CD4-positive, alpha-beta T cell (primary cell): ENCODE measurements around the gene CBFA2T3. TPM values are rescaled to one million over a fixed set of nuclear protein-coding genes. Genes with fewer than 3 reads are reported as not detected.

Experiments
- ATAC-seq: fragments of 200-7000 bp; cut with Tn5 transposase; one replicate; pipeline ENCODE4 v1.10.0; 2022; ENCODE audit warnings: mild to moderate bottlenecking; ENCODE audit not compliant: poor library complexity
- CTCF ChIA-PET: fragments of 350-600 bp; sonication (Branson Sonifier 250); formaldehyde crosslinking; loops from one replicate; lab custom pipeline; 2021; ENCODE audit warnings: antibody characterized with exemption, inconsistent platforms; lab: Charles Lee
- POLR2A ChIA-PET: fragments of 350-600 bp; sonication (Branson Sonifier 250); formaldehyde crosslinking; loops from one replicate; lab custom pipeline; 2021; ENCODE audit warnings: antibody characterized with exemption, inconsistent platforms; lab: Charles Lee
- DNase-seq, 14 experiments: peaks; one replicate each; pipeline ENCODE4 v3.0.0-alpha.2; 2013 to 2020; ENCODE audit warnings: mixed read lengths in 2 of 14
- H3K27ac ChIP-seq, 2 donors: one replicate each; pipeline versions ENCODE4 v1.5.1 to v1.7.0; 2013; ENCODE audit warnings: low read length in 2 of 2, low read depth in 1 of 2, mild to moderate bottlenecking in 1 of 2
- H3K27me3 ChIP-seq, 2 experiments: 1 replicate in 1 of 2; 2 replicates in 1 of 2; pipeline versions ENCODE4 v1.6.1 to v1.7.0; 2013; ENCODE audit warnings: low read length in 2 of 2, control low read depth in 1 of 2, mild to moderate bottlenecking in 1 of 2, moderate library complexity in 1 of 2; ENCODE audit not compliant: insufficient read depth in 2 of 2, control insufficient read depth in 1 of 2
- H3K36me3 ChIP-seq: one replicate; pipeline ENCODE4 v1.6.1; 2013; ENCODE audit warnings: low read length, control low read depth; ENCODE audit not compliant: insufficient read depth
- H3K4me1 ChIP-seq: one replicate; pipeline ENCODE4 v1.6.1; 2013; ENCODE audit warnings: low read length, control low read depth; ENCODE audit not compliant: insufficient read depth
- H3K4me3 ChIP-seq: one replicate; pipeline ENCODE4 v1.5.1; 2013; ENCODE audit warnings: mild to moderate bottlenecking, low read length, moderate library complexity
- H3K9me3 ChIP-seq, 2 experiments: 1 replicate in 1 of 2; 2 replicates in 1 of 2; pipeline versions ENCODE4 v1.6.1 to v1.7.0; 2013; ENCODE audit warnings: low read length in 2 of 2, mild to moderate bottlenecking in 2 of 2, control low read depth in 1 of 2, moderate library complexity in 1 of 2; ENCODE audit not compliant: control insufficient read depth in 1 of 2, insufficient read depth in 1 of 2
- H3K27ac Mint-ChIP-seq: one replicate; pipeline ENCODE4 v1.8.0; 2020; ENCODE audit warnings: mixed read lengths
- H3K27me3 Mint-ChIP-seq: one replicate; pipeline ENCODE4 v1.8.0; 2021; ENCODE audit warnings: mixed read lengths
- H3K36me3 Mint-ChIP-seq: one replicate; pipeline ENCODE4 v1.8.0; 2021; ENCODE audit warnings: low read depth, mixed read lengths
- H3K4me1 Mint-ChIP-seq: one replicate; pipeline ENCODE4 v1.8.0; 2021; ENCODE audit warnings: low read depth, mixed read lengths
- H3K4me3 Mint-ChIP-seq: one replicate; pipeline ENCODE4 v1.8.0; 2020; ENCODE audit warnings: mild to moderate bottlenecking, mixed read lengths
- H3K9me3 Mint-ChIP-seq: one replicate; pipeline ENCODE4 v1.8.0; 2020; ENCODE audit warnings: mixed read lengths
- CTCF ChIP-seq: fragments of 200-600 bp; IDR thresholded peaks from one replicate; pipeline ENCODE4 v1.8.0; 2022; ENCODE audit warnings: antibody characterized with exemption, mild to moderate bottlenecking
- intact Hi-C, 2 experiments: fragments of 100-400 bp; cut with DNase I in 1 of 2; cut with micrococcal nuclease in 1 of 2; formaldehyde crosslinking; loops; one replicate each; pipeline versions ENCODE4 v1.15.1 to v1.9.0; 2023 to 2025; cut with DNase I, micrococcal nuclease
- total RNA-seq, 174 experiments: library from RNA in 2 of 174; stranded (reverse) in 2 of 174; gene quantifications; one replicate each; pipeline ENCODE4 v1.2.3 and lab custom pipeline; 2021 to 2026

The CBFA2T3 gene
- total RNA-seq, 2 experiments from 2014 or later, result 0.80 to 1.6 TPM

- CTCF ChIA-PET, result no interaction called here
- Histone ChIP-seq H3K4me1 (peaks cover 19% of the 10 kb centered on the region), H3K36me3 (no peaks in the 10 kb centered on the region), H3K27ac (no peak overlapping the region), H3K27me3 (peaks cover 16% of the 10 kb centered on the region in 2 experiments), H3K9me3 (peaks cover 0 to 10% of the 10 kb centered on the region in 2 experiments), H3K4me3 (no peak overlapping the region)
- no peaks in the 10 kb centered on the region for H3K36me3 Mint-ChIP-seq
- H3K4me1 Mint-ChIP-seq, result peaks cover 10% of the 10 kb centered on the region
- DNase-seq, result no peak
- H3K4me3 Mint-ChIP-seq, result no peak overlapping the region
- no peaks in the 10 kb centered on the region for H3K9me3 Mint-ChIP-seq
- TF ChIP-seq CTCF, result no peak
- no peak for ATAC-seq
- intact Hi-C loops, result loop anchor here in 1 of 2 experiments (5.0 kb wide), 1 partner anchor 51 kb away; no protein-coding TSS in a partner anchor
- peaks cover 24% of the 10 kb centered on the region for H3K27me3 Mint-ChIP-seq
- no peak overlapping the region for H3K27ac Mint-ChIP-seq
- POLR2A ChIA-PET, result no interaction called here
Observed at GRCh38 chr16:88963583-88963982, 13.4 kb downstream of the CBFA2T3 start.

- ChIA-PET POLR2A (no interaction called here), CTCF (no interaction called here)
- ATAC-seq (no peak), DNase-seq (no peak)
- Histone ChIP-seq H3K9me3 (peaks cover 0 to 11% of the 10 kb centered on the region in 2 experiments), H3K27ac (no peak overlapping the region), H3K36me3 (no peaks in the 10 kb centered on the region), H3K4me3 (no peak overlapping the region), H3K4me1 (peaks cover 19% of the 10 kb centered on the region), H3K27me3 (peaks cover 9 to 13% of the 10 kb centered on the region in 2 experiments)
- Mint-ChIP-seq H3K27me3 (peaks cover 26% of the 10 kb centered on the region), H3K27ac (no peak overlapping the region), H3K4me3 (no peak overlapping the region), H3K4me1 (peaks cover 13% of the 10 kb centered on the region), H3K36me3 (no peaks in the 10 kb centered on the region), H3K9me3 (no peaks in the 10 kb centered on the region)
- intact Hi-C loops, result loop anchor here in 1 of 2 experiments (5.0 kb wide), 1 partner anchor 50 kb away; no protein-coding TSS in a partner anchor
- TF ChIP-seq CTCF, result no peak
Observed at GRCh38 chr16:88962478-88963152, 14.4 kb downstream of the CBFA2T3 start.

- peaks cover 0 to 14% of the 10 kb centered on the region in 2 experiments for H3K9me3 ChIP-seq
- H3K27ac ChIP-seq, result no peak overlapping the region
- DNase-seq (no peak), ATAC-seq (no peak)
- intact Hi-C loops, result loop anchor here in 1 of 2 experiments (5.0 kb wide), 1 partner anchor 49 kb away; no protein-coding TSS in a partner anchor
- peaks cover 4 to 8% of the 10 kb centered on the region in 2 experiments for H3K27me3 ChIP-seq
- H3K36me3 ChIP-seq, result no peaks in the 10 kb centered on the region
- H3K27ac Mint-ChIP-seq, result no peak overlapping the region
- peaks cover 26% of the 10 kb centered on the region for H3K4me1 ChIP-seq
- H3K36me3 Mint-ChIP-seq, result no peaks in the 10 kb centered on the region
- no peak overlapping the region for H3K4me3 Mint-ChIP-seq
- peaks cover 27% of the 10 kb centered on the region for H3K27me3 Mint-ChIP-seq
- CTCF ChIA-PET, result no interaction called here
- POLR2A ChIA-PET, result no interaction called here
- H3K4me3 ChIP-seq, result no peak overlapping the region
- H3K9me3 Mint-ChIP-seq, result no peaks in the 10 kb centered on the region
- H3K4me1 Mint-ChIP-seq, result peaks cover 16% of the 10 kb centered on the region
- no peak for TF ChIP-seq CTCF
Observed at GRCh38 chr16:88961011-88961410, 16.0 kb downstream of the CBFA2T3 start.
